Cortex of kidney (tissue), 1 donor: ENCODE data around the gene MEIOSIN.
"Not testable (repeated sequence)": the region's sequence is repeated elsewhere in the genome, so short reads cannot be mapped to it uniquely, and the experiment has no call there.

Experiments
- DNase-seq: peaks from one replicate; lab custom pipeline; 2025; lab: John Stamatoyannopoulos, UW

Gene MEIOSIN, protein sequence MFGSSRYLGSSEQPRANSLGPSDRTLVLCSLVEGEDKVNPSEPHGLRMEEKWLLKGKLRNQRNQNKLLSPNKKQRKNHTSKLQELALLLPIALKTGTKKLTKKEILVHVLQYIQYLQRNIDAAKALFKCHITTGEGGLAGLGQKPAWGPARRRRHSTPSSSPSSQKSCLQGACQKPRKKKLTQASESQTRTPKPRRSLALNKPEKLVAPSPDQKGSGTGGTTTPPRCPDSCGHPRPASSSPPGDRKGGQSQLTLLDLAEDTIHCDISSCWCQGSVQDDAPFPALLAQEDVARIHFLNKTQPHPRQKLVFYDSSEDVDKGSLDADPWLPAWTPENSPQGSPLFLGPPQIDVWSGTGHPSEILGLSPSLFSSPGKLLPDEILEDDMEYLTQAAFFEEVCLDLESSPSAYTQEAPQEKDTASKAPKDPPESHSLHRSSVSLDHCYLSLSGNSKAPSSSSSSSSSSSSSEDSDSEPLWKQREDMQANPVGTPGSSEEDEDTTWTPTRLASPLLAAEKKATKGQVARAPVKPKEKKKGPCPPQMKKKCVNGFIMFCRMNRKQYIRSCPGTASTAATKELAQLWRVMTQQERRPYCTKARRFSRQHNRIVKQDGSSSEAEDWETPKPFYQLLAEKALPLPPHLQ

DNA sequence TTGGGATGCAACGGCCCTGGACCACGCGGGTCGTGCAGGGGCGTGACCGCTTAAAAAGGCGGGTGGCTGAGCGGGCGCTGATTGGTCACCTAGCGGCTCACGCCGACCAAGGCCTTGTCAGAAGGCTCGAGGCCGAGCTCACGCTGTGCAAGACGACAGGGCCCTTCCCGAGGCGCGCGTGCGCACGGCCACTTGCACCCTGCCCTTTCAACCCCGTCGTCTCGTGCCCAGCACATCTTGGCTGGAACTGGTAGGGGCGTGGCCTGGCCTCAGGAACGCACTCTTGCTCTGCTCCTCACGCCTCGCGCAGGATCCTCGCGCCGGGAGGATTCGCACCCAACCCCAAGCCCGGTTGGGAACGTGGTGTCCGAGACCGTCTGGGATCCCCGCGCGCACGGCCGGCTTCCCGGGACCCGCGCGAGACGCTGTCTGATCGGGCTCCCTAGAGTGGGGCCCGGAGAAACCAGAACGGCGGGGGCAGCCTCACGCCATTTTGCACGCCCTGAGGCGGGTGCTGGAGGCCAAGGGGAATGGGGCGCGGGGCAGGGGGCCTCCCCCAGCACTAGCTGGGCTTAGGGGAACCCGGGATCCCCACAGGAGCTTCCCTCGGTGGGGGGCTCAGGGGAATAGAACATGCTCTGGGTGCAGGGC lies at the start of gene MEIOSIN:
TSS of gene MEIOSIN (plus strand) at position 280 of the 651 bp plus-strand sequence. CDS start 1,938 bp downstream, outside the sequence.
- no peak for DNase-seq

DNA sequence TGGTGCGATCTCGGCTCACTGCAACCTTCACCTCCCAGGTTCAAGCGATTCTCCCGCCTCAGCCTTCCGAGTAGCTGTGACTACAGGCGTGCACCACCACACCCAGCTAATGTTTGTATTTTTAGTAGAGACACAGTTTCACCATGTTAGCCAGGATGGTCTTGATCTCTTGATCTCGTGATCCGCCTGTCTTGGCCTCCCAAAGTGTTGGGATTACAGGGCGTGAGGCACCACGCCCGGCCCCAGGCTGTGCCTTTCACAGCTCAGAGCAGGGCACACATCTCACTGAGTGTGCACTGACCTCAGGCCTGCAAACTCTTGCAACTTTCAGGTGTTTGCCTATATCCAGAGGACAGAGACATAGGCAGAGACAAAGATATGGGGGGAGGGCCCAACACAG lies 48.2 kb upstream of the MEIOSIN start:
- DNase-seq: not testable (repeated sequence)

DNA sequence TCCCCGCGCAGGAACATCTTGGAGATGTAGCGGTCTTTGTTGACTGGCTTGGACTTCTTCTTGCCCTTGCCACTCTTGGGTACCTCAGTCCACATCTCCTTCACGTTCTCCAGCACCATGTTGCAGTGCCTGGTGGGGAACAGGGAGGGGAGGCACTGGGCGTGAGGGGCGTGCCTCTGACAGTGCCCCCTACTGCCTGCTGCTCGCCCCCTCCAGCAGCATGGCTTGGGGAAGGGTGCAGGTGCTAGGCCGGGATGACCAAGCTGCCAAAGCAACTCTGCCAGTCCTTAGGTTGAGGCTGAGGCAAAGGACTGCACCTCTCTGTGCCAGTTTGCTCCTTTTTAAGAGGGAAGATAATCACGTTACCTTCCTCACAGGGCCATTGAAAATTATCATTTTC lies 45.6 kb upstream of the MEIOSIN start:
- DNase-seq: no peak

DNA sequence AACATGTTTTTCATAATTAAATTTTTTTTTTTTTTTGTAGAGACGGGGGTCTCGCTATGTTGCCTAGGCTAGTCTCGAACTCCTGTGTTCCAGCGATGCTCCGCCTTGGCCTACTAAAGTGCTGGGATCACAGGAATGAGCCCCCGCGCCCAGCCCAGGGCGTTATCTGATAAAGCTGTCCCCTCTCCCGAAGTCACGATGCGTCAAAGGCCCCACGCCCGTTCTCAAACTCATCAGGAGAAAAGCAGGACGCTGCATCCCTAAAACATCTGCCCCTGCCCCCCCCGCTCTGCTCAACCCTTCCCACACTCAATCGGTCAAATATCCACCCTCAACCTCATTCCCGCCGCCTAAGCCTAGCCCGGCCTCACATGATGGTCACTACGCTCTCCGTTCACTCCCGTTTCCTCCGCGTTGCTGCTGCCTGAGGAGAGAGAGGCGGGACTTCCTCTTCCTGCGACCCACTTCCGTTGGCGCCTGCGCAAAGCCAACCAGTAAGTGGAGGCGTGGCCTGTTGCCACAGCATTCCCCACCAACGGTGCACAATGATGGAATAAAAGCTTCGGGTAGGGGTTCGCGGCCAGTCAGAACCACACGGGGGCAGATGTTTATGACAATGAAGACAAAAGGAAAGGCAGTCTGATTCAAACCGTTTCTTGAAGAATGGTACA lies 41.6 kb upstream of the MEIOSIN start, which contains the start of gene SNRPD2:
TSS of gene SNRPD2 (minus strand) at position 438 of the 671 bp plus-strand sequence. CDS start at position 373, 65 bp downstream.
- DNase-seq: peak; percentile 65

DNA sequence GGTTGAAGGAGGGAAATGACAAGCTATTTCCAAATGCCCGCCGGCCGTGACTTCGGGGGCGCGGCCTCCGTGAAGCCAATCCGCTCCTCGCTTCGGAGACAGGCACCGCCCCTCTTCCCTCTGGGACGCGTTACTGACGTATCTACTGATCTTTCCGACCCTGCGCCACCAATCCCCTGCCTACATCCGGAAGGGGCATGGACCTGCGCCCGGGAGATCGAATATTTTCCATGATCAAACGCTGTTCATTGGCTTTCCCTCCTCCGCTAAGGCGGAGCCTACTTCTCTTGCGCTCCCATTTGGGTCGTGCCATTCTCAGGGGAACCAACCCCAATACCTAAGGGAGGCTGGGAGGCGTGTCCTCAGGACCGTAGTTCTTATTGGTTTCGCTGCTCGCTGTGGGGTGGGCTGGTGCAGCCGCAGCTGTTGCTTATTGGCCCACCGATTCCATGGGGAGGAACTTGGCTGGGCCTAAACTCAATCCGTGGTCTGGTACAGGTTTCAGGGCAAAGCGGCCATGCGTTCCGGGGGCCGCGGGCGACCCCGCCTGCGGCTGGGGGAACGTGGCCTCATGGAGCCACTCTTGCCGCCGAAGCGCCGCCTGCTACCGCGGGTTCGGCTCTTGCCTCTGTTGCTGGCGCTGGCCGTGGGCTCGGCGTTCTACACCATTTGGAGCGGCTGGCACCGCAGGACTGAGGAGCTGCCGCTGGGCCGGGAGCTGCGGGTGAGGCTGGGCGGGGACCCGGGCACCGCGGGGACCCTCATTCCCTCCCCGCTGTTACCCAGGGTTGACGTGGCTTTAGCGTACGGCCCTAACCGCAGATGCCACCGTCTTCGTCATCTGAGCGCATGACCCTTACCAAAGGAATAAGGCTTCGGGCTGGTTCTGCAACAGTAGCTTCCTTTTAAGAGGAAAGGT lies 40.8 kb upstream of the MEIOSIN start, which contains the start of gene QPCTL:
TSS of gene QPCTL (plus strand) at position 480 of the 919 bp plus-strand sequence. CDS start at position 518, 38 bp downstream.
- no peak for DNase-seq

DNA sequence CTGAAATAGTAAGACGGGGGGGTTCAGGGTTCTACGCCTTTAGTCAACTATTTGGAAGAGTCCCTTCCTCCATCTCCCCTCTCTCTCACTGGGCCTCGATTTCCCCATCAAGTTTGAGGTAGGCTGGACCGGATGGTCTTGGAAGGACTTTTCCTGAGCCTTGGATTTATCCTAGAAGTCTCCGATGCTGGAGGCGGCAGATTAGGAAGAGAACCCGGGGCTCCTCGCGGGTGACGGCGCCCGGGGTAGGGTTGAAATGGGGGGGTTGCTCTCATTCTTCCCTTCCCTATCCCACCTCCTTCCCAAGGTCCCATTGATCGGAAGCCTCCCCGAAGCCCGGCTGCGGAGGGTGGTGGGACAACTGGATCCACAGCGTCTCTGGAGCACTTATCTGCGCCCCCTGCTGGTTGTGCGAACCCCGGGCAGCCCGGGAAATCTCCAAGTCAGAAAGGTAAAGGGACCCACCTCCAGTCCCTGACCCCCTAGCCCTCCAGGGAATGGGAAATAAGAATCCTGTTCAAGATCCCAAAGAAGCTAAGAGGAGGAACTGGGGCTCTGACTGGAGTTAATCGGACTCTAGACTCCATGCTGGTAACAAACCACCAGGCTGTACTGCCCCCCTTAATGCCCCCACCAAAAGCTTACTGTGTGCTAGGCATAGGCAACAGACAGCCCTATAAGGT lies 40.0 kb upstream of the MEIOSIN start:
- DNase-seq: no peak

DNA sequence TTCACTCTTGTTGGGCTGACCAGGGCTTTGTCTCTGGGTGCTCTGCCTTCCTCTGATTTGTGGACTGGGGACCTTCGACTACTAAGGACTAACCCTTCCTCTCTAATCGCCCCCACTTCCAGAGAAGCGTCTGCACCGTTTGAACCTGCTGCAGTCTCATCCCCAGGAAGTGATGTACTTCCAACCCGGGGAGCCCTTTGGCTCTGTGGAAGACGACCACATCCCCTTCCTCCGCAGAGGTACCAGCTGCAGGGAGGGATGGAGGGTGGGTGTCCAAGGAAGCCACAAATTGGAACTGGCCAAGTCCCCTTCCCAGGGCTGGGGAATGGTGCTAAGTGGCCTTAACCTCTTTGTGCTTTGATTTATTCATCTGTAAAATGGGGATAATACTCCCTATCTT lies 31.6 kb upstream of the MEIOSIN start:
- DNase-seq: no peak

DNA sequence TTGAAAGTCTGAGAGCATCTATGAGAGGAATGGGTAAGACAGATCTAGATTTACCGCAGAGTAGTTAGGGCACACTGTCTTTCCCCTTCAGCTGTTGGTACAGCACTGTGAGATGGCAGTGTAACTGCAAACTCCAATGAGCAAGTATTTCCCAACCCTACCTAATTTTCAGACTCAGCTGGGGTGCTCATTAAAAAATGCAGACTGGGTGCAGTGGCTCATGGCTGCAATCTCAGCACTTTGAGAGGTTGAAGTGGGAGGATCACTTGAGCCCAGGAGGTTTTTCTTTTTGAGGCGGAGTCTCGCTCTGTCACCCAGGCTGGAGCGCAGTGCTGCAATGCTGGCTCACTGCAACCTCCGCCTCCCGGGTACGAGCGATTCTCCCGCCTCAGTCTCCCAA lies 28.1 kb upstream of the MEIOSIN start:
- no peak for DNase-seq

DNA sequence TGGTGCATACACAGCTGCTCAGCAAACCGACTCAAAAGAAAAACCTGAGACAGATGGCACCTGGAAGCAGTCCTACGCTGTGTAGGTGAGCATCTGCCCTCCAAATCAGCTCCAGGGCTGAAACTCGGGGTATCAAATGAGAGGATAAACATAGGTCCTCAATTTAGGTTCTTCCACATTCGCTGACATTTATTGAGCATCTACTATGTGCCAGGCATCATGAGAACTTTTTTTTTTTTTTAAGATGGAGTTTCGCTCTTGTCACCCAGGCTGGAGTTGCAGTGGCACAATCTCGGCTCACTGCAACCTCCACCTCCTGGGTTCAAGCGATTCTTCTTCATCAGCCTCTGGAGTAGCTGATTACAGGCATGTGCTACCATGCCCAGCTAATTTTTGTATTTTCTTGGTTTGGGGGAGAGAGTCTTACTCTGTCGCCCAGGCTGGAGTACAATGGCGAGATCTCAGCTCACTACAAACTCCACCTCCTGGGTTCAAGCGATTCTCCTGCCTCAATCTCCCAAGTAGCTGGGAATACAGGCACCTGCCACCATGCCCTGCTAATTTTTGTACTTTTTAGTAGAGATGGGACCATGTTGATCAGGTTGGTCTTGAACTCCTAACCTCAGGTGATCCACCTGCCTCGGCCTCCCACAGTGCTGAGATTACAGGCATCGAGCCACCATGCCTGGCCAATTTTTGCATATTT lies 27.4 kb upstream of the MEIOSIN start:
- DNase-seq: no peak

DNA sequence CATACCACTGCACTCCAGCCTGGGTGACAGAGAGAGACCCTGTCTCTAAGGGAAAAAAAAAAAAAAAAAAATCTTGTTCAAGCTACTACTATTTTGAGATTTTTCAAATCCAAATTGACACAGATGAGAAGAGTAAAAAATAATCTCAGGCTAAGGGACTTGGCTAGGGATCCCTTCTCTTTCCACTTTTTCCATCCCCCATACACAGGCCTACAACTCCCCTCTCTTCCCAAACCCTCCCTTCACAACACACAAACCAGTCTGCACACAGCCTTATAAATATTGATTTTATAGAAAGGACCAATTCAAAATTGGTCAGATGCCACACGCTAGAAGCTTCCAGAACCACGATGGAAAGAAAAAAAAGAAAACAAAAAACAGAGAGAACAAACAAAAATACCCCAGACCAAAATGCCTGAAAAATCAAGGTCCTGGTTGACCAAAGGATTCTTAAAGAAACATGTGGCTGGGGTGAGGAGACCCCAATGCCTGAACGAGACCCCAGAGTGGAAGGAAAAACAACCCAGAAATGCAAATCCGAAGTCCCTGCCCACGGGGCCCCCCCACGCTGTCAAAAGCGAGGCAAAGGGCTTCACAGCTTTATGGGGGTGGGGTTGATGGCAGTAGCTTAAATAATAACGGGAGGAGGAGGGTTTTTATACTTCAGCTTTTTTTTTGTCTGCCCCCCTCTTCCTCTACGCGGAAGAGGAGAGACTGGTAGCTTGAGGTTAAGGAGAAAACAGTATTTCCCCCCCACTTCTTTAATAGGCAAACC lies 22.7 kb upstream of the MEIOSIN start:
- DNase-seq: no peak

DNA sequence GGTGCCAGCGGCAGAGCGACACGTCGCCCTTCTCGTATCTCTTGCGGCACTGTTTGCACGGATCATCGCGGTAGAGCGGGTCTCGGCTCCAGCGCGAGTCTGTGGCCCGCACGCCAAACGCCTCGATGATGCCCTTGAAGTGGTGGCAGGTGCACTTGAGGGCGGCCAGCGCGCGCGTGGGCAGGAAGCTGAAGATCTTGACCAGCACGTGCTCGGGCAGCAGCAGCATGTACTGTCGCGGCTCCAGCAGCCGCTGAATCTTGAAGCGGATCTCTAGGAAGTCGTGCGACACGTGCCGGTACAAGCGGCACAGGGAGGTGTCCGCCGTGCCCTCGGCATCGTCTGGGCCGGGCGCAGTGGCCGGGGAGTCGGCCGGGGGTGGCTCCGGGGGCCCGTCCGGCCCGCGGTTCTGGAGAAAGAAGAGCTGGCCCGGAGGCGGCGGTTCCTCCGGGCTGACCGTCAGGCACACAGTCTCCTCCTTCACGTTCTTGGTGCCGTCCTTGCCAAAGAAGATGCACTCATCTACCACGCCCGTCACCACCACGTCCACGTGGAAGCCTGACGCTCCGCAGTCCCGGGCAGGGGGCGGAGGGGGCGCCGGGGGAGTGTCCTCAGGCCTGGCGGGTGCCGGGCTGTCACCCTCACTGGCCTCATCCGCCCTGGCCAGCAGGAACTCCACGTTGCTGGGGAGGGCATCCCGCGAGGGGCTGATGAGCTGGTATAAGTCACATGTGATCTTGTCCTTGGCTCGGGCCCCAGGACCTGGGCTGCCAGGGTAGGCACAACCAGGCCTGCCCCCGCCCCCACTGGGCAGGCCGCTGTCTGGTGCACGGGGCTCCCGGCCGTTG lies 21.2 kb upstream of the MEIOSIN start:
- DNase-seq: no peak

DNA sequence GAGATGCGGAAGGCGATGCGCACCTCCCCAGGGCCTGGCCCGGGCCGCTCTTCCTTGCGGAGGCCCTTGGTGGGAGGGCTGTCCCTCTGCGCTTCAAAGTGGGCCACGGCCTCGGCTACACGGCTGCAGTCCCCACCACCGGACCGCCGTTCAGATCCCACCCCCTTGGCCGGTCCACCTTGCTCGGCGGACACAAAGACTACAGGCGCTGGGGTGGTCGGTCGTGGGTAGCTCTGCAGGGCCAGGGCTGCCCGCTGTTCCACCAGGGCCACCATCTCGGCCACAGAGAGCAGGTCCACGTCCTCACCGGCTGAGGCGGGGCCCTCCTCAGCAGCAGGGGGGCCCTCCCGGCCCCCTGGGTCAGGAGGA lies 20.6 kb upstream of the MEIOSIN start:
- DNase-seq: no peak

DNA sequence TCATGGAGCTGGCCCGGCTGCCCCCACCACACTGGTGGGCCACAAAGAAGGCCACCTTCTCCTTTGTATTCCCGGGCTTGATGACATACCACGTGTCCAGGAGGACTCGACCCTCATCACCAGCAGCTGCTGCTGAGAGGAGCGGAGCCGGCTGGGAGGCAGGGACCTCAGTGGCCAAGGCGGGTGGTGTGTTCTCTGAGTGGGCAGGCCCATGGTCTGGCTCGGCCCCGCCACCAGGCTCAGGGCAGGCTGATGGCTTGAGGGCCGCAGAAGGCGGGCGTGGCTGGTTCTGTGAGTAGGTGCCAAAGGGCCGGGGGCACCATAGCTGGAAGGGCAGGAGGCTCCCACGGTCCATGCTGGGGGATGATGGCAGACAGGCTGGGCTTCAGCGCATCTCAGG lies 20.1 kb upstream of the MEIOSIN start:
- DNase-seq: no peak

DNA sequence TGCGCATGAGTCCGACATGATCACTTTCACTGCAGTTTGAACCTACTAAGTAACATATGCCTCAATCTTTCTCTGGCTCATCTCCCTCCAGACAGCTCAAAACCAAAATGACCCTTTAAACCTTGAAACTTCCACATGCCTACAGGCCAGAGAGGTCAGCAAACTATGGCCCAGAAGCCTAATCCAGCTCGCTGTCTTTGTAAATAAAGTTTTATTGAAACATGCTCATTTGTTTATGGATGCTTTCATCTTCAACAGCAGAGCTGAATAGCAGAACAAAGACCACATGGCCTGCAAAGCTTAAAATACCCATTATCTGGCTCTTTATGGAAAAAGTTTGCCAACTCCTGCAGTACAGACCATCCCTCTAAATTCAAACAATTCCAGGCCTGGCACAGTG lies 18.1 kb upstream of the MEIOSIN start:
- DNase-seq: no peak

DNA sequence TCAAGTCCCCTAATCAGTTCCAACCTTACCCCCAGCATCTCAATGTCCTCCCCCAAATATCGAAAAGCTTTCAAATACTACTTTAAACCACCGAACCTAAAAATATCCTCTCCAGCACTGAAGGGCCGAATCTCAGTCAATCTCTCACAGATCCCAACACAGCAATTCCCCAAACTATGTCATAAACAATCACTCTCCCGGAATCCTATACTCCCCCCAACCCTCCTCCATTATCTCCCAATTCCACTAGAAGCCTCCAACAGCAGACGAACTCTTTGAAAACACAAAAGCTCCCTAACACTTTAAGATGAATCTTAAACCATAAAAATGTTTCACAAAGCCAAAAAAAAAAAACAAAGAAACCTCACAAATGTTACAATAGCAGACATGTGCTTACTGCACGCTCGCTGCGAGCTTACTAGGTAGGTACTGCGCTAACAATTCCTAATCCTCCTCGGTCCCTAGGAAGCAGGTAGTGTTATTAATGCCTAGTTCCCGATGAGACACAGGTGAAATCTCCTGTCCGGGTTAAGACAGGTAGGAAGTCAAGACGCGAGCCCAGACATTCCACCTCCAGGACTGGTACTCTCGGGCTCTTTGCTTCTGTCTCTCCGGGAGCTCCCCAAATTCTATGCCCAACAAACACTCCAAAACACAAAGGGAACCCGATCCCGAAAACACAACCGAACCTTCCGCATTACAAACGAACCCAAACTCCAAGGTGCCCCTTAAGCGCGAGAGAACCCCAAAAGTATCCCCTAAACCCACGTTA lies 16.7 kb upstream of the MEIOSIN start:
- DNase-seq: no peak

DNA sequence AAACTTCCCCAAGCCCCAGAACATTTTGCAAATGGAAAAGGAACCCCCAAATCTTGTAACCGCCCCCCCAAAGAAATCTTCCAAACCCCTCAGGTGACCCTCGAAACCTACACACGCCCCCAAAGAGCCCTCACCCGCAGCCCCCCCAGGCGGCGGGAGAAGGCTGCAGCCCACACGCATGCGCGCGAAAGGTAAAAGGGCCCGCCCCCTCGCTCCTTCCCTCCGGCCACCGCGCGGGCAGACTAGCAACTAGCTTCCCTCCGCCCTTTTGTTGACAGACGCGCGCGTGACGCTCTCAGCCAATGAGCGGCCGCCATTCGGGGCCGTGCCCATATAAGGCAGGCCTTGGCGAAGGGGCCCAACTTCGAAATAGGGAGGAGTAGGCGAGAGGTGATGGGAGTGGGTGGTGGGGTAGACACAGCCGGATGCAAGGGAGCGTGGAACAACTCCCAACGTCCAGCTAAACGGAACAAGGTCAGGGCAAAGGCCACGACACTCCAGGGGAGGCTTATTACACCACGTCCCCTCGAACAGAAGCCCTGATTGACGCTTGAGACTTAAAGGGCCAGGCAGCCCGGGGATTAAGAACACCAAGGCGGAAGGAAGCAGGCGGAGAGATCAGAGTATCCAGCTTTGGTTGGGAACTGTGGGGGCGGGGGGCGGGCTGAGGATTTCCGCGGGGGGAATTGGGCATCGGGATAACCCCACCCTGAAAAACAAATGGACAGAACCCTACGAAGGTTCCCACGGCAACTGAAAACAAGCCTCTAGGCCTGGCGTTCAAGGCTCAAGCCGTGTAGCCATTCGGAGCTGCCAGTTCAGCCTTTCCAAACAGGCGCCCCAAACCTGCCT lies 15.9 kb upstream of the MEIOSIN start:
- DNase-seq: peak; percentile 86
